ENCODE data around the gene BACH2.

BACH2 gene

DNA sequence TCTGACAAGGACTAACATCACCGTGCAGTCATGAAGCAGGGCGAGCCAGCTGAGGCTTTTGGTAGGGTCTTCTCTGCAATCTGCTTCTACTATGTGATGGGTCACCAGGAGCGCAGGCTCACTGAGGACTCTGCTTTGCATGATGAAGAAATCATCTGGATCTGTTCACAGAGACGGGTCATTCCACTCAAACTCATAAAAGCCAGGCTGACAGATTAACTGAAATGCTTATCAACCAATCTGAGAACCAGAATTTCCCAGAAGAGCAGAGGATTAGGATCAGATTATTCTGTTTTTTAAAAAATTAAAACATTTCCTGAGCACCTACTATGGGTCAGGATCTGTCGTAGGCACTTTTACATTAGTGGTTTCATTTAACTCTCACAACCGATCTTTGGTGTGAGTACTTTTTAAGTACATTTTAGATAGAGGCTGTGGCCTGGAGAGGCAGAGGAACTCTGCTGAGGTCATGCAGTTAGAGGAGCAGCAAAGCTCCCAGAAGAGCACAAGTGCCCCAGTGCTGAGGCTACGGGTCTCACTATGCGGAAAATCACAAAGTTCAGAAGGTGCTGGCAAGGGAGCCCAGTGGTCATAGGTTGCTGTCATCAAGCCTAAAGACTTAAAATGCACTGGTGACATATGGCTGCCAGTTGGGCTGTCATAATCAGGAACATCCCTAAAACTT, 109.1 kb downstream of the BACH2 start:
- FAIRE-seq (no peak), DNase-seq (ENCODE audit: insufficient read length, low spot score) (no peak)

DNA sequence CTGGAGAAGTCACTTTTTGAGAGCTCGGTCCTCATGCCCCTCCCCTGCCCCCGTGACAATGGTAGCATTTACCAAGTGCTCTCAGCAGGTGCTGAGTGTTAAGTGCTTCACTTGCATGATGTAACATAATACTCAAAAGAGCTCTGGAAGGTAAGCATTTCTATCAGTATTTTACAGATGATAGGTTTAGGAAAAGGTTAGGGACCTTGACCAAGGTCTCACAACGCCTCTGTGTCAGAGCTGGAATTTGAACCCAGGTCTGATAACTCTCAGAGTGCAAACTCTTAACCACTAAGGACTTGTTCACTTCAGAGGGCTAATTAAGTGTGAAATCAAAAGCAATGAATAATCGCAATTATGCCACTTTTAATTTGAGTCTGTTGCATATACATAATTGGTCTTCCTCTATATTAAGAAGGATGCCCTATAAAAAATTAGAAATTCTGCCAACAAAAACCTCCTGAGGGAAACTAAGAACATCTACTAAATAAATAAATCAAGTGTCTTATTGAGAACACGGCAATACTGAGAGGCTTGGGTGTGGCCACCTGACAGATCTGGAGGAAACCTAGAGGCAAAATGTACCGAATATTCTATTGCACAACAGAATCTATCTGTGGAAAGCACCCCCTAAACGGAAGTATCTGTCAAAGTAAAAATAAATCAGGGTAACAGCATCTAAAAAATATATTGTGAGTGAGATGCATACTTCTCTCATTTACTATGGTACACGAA, 109.8 kb downstream of the BACH2 start:
- FAIRE-seq = no peak
- no peak for DNase-seq (ENCODE audit: insufficient read length, low spot score)

- FAIRE-seq (no peak), DNase-seq (ENCODE audit: insufficient read length, low spot score) (no peak)
These were observed 110.6 kb downstream of the BACH2 start for GRCh38 chr6:90186026-90186425.

DNA sequence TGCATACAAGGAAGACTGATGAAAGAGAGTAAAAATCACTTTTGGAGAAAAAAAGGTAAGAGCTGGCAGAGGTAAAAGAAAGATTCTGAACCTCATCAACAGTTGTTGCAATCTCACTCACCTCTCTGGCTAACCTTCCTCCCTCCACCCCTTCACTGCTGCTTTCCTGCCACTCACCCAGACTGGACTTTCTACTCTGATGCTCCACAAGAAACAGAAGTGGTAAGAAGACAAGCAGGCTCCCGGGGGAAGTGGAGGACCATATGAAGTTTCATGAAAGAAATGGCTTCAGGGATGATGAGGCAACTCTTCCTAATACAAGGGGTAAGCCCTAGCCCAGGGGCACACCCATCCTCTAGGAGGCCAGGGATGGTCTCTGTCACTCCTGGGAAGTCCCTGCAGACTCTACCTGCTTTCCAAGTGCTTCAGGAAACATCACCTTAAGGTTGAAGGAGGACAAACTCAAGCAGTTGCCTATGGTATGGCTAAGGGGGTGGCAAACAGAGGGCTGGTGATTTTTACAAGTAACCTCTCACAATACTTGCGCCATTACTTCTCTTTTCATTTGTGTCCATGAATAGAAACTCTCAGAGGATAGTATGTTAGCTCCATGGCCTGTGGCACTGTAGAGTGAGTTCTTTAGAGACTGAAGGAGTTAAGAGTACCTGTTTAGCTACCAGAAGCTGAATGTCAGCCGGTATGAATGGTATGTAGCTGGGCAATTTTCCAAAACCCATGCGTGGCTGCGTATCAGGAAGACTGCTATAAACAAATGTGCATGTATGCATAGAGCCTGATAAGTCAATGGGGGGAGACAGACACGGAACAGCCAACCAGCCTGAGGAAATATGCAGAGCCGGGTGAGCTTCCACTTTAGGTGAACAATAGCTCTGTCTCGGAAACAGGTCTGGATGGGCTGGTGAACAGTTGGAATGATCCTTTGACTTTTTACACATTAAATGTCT, 112.0 kb downstream of the BACH2 start:
- DNase-seq (ENCODE audit: insufficient read length, low spot score) = no peak

GRCh38 chr6:90183587-90184333, 112.9 kb downstream of the BACH2 start:
- no peak for FAIRE-seq

More for the DNA sequence above, 112.0 kb downstream of the BACH2 start:
- no peak for FAIRE-seq

DNA sequence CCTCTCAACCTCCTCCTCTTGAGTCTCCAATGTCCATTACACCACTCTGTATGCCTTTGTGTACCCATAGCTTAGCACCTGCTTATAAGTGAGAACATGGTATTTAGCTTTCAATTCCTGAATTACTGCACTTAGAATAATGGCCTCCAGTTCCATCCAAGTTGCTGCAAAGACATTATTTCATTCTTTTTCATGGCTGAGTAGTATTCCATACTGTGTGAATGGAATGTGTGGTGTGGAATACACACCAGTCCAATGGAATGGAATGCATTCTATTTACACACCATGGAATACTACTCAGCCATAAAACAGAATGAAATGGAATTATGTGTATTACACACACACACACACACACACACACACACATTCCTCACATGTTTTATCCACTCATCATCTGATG, 116.1 kb downstream of the BACH2 start:
- FAIRE-seq = no peak
- DNase-seq (ENCODE audit: insufficient read length, low spot score) = no peak

More at GRCh38 chr6:90183587-90184333, 112.9 kb downstream of the BACH2 start:
- no peak for DNase-seq (ENCODE audit: insufficient read length, low spot score)

DNA sequence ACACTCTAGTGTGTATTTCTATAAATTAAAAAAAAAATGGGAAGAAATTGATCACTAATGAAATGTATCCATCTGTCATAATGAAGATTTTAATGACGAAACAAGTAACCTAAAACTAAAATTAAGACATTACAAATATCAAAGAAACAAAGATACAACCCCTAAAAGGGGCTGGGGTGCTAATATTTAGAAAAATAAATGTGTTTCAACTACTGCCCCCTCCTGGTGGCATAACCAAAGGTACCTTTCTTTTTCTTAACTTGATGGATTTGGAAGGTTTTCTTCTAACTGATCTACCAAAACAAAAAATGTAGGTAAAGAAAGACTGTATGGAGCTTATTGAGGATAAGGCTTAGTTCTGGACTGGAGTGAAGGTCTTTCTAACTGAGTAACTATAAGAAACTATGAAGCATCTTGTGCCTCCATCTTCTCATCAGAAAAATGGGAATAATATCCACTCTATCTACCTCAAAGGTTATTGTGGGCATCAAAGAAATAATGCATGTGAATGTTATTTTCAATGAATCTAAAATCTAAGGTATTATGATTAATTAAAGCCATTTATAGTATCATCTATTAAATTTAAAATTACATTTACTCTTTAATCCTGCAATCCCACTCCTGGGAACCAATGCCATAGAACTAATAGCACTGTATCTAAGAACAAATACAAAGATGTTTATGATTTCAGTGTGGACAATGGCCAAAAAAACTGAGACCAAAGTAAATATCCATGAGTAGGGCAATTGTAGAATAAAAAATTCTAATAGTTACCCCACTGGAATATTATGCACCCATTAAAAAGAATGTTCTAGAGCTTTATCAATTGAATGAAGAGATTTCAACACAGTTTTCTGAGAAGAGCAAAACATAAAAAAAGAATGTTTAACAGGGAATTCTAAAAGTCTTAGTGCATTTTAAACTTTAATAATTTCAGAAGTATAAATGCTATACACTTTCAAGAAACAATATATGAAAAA, 117.2 kb downstream of the BACH2 start:
- DNase-seq (ENCODE audit: insufficient read length, low spot score) (no peak), FAIRE-seq (no peak)

- FAIRE-seq (no peak), DNase-seq (ENCODE audit: insufficient read length, low spot score) (no peak)
These were observed 118.2 kb downstream of the BACH2 start for GRCh38 chr6:90178384-90178855.

DNA sequence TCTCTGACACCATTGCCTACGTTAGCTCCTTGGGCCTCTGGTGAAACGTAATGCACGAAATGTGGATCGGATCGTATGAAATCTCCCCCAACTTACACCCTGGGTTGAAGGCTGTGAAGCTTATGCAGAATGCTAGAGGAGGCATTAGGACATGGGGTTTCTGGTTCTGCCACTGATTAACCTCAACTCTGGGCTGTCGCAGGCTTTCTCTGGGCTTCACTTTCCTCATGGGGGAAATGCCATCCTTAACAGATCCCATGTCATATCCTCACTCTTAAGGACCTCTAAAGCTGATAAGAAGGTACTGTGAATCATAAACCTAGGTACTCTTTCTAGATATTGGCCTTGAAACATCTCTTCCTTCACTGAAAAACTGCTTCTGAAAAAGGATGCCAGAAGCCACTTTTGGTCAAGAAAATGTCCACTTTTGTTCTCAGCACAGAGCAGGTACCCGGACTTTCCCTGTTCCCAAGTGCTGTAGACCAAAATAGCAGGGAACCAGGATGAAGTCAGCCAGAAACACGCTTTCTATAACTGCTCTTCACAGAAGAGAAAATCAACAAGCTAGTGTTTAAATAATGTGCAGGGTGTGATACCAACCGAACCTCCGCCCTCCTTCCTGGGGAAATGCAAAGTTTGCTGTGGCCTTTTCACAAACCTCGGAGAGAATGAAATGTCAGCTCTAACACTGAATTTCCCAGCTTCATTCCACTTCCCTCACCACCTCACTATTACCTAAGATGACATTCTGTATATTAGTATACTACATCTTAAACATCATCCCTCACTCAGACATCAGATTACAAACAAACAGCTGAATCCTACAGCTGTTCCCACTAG, 118.9 kb downstream of the BACH2 start:
- FAIRE-seq (no peak), DNase-seq (ENCODE audit: insufficient read length, low spot score) (no peak)

DNA sequence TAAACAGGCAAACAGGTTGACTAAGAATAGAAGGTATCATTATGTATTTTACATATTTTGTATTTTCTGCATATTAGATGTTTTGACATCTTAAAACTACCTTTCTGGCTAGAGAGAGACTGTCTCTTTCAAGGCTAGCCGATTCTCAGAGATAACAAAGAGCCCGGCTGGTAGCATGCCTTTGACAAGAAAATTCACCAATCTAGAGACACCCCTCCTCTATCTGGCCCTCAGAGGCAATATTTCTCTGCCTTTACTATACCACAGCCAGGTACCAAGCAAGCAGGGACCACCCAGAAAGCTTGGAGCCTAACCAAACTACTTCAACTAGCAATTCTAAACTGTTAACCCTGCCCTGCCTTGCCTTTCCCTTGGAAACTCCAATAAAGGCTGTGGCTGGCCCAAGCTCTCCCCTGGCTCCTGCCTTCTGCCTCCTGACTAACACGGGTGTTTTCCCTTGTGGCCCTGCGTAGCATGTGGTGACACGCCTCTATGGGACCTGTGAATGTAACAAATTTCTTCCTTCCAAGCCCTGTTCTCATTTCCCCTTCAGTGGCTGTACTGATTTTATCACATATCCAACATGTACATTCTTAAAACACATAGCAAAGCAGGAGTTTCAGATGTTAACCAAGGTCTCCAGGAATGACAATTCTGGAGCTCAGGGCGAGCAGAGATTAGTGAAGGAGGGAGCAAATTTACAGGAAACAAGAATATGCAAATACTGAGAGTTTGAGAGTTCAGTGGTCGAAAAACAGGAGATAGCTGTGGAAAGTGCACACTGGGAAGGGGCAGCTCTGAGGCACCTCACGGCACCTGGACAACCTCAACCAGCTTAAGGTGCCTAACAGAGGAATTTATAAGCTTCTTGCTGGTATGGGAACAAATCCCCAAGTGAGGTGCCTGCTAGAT, 120.8 kb downstream of the BACH2 start:
- DNase-seq (ENCODE audit: insufficient read length, low spot score) = no peak
- FAIRE-seq = no peak

DNA sequence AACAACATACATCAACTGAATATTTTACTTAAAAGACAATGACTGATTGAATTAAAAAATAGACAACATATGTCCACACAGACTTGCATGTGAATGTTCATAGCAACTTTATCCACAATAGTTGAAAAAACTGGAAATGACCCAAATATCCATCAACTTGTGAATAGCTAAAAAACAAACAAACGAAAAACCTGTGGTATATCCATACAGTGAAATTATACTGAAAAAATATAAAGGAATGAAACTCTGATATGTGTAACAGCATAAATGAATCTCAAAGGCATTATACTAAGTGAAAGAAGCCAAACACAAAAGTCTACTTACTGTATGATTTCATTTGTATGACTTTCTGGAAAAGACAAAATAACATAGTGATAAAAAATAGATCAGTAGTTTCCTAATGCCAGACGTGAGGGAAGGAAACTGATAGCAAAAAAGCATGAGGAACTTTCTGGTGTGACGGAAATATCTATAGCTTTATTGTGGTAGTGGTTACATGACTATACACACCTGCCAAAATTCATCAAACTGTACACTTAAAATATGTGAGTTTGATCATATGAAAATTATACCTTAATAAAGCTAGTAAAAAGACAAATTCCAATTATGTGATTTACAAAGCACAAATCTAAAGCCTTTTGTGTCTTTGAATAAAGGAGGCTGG, 123.2 kb downstream of the BACH2 start:
- FAIRE-seq = no peak

GRCh38 chr6:90170601-90171000, 126.0 kb downstream of the BACH2 start:
- FAIRE-seq (no peak), DNase-seq (ENCODE audit: insufficient read length, low spot score) (no peak)

More for the DNA sequence above, 123.2 kb downstream of the BACH2 start:
- no peak for DNase-seq (ENCODE audit: insufficient read length, low spot score)

DNA sequence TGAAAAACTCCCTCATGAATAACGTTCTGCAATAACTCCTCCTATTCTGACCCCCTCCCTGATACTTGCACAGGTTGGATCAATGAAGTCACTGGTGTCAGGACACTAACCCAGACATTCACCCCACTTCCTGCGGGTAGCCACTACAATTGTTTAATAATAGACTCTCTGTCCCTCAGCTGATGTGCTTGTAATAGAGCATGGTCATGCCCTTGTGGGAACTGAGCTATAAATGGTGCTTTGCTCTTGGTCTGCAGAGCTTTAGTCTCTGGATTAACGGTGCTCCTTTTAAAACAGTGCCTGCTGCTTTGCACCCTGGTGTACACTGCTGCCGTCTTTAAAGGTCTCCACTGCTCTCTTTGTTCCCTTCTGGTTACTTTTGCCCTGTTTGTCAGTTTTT, 127.3 kb downstream of the BACH2 start:
- no peak for FAIRE-seq
- no peak for DNase-seq (ENCODE audit: insufficient read length, low spot score)

- no peak for FAIRE-seq
- DNase-seq (ENCODE audit: insufficient read length, low spot score) = no peak
These were observed 127.9 kb downstream of the BACH2 start for GRCh38 chr6:90168693-90169131.

DNA sequence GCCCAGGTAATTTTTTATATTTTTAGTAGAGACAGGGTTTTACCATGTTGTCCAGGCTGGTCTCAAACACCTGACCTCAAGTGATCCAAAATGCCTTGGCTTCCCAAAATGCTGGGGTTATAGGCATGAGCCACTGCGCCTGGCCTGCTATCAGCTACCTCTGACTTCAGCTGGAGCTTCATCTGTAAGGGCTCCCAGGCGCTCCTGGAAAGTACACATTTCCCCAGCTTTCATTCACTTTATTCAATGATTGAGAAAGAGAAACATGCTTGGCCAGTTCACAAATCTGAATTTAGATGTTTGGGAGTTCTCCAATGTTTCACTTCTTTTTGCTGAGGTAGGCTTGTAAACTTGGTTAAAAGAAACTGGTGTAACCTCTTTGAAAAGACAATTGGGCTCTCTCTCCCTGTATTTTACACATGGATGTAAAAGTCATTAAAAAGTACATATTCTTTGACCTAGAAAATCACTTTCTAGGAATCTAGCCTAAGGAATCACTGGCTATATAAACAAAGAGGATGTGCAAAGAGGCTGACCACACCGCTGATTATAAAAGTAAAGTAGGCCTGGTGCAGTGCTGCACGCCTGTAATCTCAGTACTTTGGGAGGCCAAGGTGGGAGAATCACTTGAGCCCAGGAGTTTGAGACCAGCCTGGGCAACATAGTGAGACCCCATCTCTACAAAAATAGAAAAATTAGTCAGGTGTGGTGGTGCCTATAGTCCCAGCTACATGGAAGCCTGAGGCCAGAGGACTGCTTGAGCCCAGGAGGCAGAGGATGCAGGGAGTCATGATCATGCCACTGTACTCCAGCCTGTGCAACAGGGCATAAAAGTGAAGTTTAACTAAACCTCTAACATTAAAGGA, 128.9 kb downstream of the BACH2 start:
- FAIRE-seq (no peak), DNase-seq (ENCODE audit: insufficient read length, low spot score) (no peak)

All from HTR-8/SVneo (cell line).